HepG2 (cell line): ENCODE results near the gene EIF3M. TPM values are rescaled to one million over a fixed set of nuclear protein-coding genes. Genes with fewer than 3 reads are reported as not detected.

ENCODE experiments used
- CHCHD3 ChIP-seq: sonication (generic); formaldehyde crosslinking; IDR thresholded peaks from 2 replicates; pipeline ENCODE4 v1.8.0; 2022; ENCODE audit warnings: mild to moderate bottlenecking, missing genetic modification reagents, moderate library complexity
- FOXP1 ChIP-seq, 2 experiments: fragments of 450-650 bp in 1 of 2; IDR thresholded peaks; 2 replicates each; pipeline ENCODE4 v1.6.1; 2017 to 2018; ENCODE audit warnings: antibody characterized with exemption in 1 of 2
- GPN1 ChIP-seq: sonication (generic); formaldehyde crosslinking; IDR thresholded peaks from 2 replicates; pipeline ENCODE4 v1.5.1; 2020; ENCODE audit warnings: missing genetic modification reagents, borderline replicate concordance
- HDAC1 ChIP-seq: sonication (generic); formaldehyde crosslinking; IDR thresholded peaks from 2 replicates; pipeline ENCODE4 v1.5.1; 2020; ENCODE audit warnings: mild to moderate bottlenecking, missing genetic modification reagents
- NRL ChIP-seq: sonication (generic); formaldehyde crosslinking; IDR thresholded peaks from 2 replicates; pipeline ENCODE4 v1.5.0; 2020; ENCODE audit warnings: missing genetic modification reagents, mild to moderate bottlenecking, moderate library complexity, borderline replicate concordance
- PTBP1 ChIP-seq: fragments of 200-400 bp; formaldehyde crosslinking; IDR thresholded peaks from 2 replicates; pipeline ENCODE4 v1.6.1; 2018; ENCODE audit warnings: low read length, low read depth; ENCODE audit not compliant: poor library complexity, severe bottlenecking
- SALL1 ChIP-seq: sonication (generic); formaldehyde crosslinking; IDR thresholded peaks from 2 replicates; pipeline ENCODE4 v1.8.0; 2022; ENCODE audit warnings: mild to moderate bottlenecking, missing genetic modification reagents
- SOX5 ChIP-seq: IDR thresholded peaks from 2 replicates; pipeline ENCODE4 v1.6.1; 2016; ENCODE audit warnings: borderline replicate concordance
- ZBTB8A ChIP-seq: sonication (generic); formaldehyde crosslinking; IDR thresholded peaks from 2 replicates; pipeline ENCODE4 v1.4.0; 2020; ENCODE audit warnings: mild to moderate bottlenecking, low read depth, missing genetic modification reagents, borderline replicate concordance
- ZNF619 ChIP-seq: sonication (generic); formaldehyde crosslinking; IDR thresholded peaks from 2 replicates; pipeline ENCODE4 v1.4.0; 2020; ENCODE audit warnings: mild to moderate bottlenecking, missing genetic modification reagents
- ZNF737 ChIP-seq: sonication (generic); formaldehyde crosslinking; IDR thresholded peaks from 2 replicates; pipeline ENCODE4 v1.5.0; 2020; ENCODE audit warnings: missing genetic modification reagents, mild to moderate bottlenecking, borderline replicate concordance
- ZNF781 ChIP-seq: sonication (generic); formaldehyde crosslinking; IDR thresholded peaks from 2 replicates; pipeline ENCODE4 v1.5.1; 2020; ENCODE audit warnings: borderline replicate concordance, mild to moderate bottlenecking, missing genetic modification reagents; ENCODE audit errors: not compliant biosample characterization
- polyA plus RNA-seq, 8 experiments: library from polyadenylated mRNA; depleted of rRNA in 3 of 8; stranded (reverse) in 7 of 8; unstranded in 1 of 8; fragments of >200 nt; fragmentation: Illumina TruSeq in 4 of 8; extraction: Trizol in 4 of 8; gene quantifications; 2 replicates each; pipeline versions ENCODE4 v1.2.1 to v1.2.3, GENCODE V29; 2011 to 2016; ENCODE audit warnings: low read depth in 4 of 8, missing spikeins in 1 of 8, mixed read lengths in 1 of 8; ENCODE audit not compliant: insufficient read depth in 1 of 8
- total RNA-seq, 5 experiments: library from RNA; depleted of rRNA; stranded (reverse); fragments of >200 nt; fragmentation: Illumina TruSeq; extraction: Trizol; gene quantifications; 2 replicates each; pipeline ENCODE4 v1.2.3, GENCODE V29; 2016; ENCODE audit warnings: low read depth in 1 of 5
- TF ChIP-seq, protein P1 (sequence below): sonication (generic); formaldehyde crosslinking; IDR thresholded peaks from 2 replicates; pipeline ENCODE4 v1.4.0; 2020; ENCODE audit warnings: mild to moderate bottlenecking, low read depth, missing genetic modification reagents
- TF ChIP-seq, protein P2 (sequence below): sonication (generic); formaldehyde crosslinking; conservative IDR thresholded peaks from 2 replicates; pipeline ENCODE4 v1.8.0; 2022; ENCODE audit warnings: mild to moderate bottlenecking, moderate library complexity, missing genetic modification reagents
- TF ChIP-seq, protein P3 (sequence below): sonication (generic); formaldehyde crosslinking; IDR thresholded peaks from 2 replicates; pipeline ENCODE4 v1.5.0; 2020; ENCODE audit warnings: missing genetic modification reagents, mild to moderate bottlenecking, borderline replicate concordance
- TF ChIP-seq, protein P4 (sequence below): sonication (generic); formaldehyde crosslinking; IDR thresholded peaks from 2 replicates; pipeline ENCODE4 v1.5.1; 2020; ENCODE audit warnings: mild to moderate bottlenecking, missing genetic modification reagents, borderline replicate concordance

The EIF3M gene
- total and polyA plus RNA-seq, 2 of the 13 experiments (the other 11 are each of a cell fraction or from before 2014, with no cell fraction given) = 279 to 389 TPM

DNA sequence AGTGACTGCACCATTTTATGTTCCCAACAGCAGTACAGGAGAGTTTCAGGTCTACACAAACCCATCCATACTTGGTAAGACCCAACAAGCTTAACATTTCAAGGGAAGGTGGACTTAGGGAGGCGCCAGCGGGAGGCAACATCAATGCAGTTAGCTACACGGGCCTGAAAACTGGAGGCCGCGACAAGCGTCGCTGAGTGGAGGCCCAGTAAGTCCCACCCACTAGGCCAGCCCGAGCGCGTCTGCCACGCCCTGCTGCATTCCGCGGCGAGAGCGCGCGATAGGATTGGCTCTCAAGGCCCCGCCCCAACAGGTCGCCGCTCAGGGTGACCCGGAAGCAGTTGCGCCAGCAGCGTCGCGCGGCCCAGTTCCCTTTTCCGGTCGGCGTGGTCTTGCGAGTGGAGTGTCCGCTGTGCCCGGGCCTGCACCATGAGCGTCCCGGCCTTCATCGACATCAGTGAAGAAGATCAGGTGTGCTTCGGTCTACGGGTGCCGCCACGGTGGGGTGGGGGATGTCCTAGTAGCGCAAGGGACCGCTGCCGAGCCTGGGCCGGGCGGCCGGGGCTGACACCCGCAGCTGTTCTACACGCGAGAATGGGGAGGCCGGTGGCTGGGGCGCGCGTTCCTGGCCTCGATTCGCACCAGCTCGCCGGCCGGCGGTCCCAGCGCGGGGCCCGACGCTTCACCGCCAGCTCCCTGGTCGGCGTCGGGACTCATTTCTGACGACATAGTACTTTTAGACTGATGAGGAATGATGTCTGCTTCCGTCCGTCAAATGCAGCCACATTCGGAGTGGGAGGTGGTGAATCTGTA is at the start of gene EIF3M (continued):
- TF ChIP-seq, protein P1, sequence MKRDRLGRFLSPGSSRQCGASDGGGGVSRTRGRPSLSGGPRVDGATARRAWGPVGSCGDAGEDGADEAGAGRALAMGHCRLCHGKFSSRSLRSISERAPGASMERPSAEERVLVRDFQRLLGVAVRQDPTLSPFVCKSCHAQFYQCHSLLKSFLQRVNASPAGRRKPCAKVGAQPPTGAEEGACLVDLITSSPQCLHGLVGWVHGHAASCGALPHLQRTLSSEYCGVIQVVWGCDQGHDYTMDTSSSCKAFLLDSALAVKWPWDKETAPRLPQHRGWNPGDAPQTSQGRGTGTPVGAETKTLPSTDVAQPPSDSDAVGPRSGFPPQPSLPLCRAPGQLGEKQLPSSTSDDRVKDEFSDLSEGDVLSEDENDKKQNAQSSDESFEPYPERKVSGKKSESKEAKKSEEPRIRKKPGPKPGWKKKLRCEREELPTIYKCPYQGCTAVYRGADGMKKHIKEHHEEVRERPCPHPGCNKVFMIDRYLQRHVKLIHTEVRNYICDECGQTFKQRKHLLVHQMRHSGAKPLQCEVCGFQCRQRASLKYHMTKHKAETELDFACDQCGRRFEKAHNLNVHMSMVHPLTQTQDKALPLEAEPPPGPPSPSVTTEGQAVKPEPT (CRISPR knock-in tag) = no peak
- TF ChIP-seq ZNF737 (peak; percentile 88; the same call in 1 of the 2 replicates), SOX5 (0 out of 2 replicates have a peak, but pooled peaks have one; percentile 18), FOXP1 (IDR thresholded peaks at IDR 0.05) (0 out of 2 replicates have a peak, but pooled peaks have one; percentile 4), FOXP1 (CRISPR knock-in tag; IDR thresholded peaks at IDR 0.05) (no peak), SALL1 (CRISPR knock-in tag) (peak; percentile 90), HDAC1 (CRISPR knock-in tag) (peak; percentile 95), ZNF619 (CRISPR knock-in tag) (peak; percentile 66; the same call in 1 of the 2 replicates), ZBTB8A (CRISPR knock-in tag) (no peak), NRL (CRISPR knock-in tag) (peak; percentile 94), PTBP1 (no peak), CHCHD3 (CRISPR knock-in tag) (peak; percentile 86; the same call in 1 of the 2 replicates), ZNF781 (no peak), GPN1 (CRISPR knock-in tag) (no peak)
- TF ChIP-seq, protein P2, sequence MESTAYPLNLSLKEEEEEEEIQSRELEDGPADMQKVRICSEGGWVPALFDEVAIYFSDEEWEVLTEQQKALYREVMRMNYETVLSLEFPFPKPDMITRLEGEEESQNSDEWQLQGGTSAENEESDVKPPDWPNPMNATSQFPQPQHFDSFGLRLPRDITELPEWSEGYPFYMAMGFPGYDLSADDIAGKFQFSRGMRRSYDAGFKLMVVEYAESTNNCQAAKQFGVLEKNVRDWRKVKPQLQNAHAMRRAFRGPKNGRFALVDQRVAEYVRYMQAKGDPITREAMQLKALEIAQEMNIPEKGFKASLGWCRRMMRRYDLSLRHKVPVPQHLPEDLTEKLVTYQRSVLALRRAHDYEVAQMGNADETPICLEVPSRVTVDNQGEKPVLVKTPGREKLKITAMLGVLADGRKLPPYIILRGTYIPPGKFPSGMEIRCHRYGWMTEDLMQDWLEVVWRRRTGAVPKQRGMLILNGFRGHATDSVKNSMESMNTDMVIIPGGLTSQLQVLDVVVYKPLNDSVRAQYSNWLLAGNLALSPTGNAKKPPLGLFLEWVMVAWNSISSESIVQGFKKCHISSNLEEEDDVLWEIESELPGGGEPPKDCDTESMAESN (CRISPR knock-in tag) = peak; percentile 94
- TF ChIP-seq, protein P3, sequence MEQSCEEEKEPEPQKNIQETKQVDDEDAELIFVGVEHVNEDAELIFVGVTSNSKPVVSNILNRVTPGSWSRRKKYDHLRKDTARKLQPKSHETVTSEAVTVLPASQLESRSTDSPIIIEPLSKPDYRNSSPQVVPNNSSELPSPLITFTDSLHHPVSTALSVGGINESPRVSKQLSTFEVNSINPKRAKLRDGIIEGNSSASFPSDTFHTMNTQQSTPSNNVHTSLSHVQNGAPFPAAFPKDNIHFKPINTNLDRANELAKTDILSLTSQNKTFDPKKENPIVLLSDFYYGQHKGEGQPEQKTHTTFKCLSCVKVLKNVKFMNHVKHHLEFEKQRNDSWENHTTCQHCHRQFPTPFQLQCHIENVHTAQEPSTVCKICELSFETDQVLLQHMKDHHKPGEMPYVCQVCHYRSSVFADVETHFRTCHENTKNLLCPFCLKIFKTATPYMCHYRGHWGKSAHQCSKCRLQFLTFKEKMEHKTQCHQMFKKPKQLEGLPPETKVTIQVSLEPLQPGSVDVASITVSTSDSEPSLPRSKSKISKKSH (CRISPR knock-in tag) = no peak; the same call in 1 of the 2 replicates
- TF ChIP-seq, protein P4, sequence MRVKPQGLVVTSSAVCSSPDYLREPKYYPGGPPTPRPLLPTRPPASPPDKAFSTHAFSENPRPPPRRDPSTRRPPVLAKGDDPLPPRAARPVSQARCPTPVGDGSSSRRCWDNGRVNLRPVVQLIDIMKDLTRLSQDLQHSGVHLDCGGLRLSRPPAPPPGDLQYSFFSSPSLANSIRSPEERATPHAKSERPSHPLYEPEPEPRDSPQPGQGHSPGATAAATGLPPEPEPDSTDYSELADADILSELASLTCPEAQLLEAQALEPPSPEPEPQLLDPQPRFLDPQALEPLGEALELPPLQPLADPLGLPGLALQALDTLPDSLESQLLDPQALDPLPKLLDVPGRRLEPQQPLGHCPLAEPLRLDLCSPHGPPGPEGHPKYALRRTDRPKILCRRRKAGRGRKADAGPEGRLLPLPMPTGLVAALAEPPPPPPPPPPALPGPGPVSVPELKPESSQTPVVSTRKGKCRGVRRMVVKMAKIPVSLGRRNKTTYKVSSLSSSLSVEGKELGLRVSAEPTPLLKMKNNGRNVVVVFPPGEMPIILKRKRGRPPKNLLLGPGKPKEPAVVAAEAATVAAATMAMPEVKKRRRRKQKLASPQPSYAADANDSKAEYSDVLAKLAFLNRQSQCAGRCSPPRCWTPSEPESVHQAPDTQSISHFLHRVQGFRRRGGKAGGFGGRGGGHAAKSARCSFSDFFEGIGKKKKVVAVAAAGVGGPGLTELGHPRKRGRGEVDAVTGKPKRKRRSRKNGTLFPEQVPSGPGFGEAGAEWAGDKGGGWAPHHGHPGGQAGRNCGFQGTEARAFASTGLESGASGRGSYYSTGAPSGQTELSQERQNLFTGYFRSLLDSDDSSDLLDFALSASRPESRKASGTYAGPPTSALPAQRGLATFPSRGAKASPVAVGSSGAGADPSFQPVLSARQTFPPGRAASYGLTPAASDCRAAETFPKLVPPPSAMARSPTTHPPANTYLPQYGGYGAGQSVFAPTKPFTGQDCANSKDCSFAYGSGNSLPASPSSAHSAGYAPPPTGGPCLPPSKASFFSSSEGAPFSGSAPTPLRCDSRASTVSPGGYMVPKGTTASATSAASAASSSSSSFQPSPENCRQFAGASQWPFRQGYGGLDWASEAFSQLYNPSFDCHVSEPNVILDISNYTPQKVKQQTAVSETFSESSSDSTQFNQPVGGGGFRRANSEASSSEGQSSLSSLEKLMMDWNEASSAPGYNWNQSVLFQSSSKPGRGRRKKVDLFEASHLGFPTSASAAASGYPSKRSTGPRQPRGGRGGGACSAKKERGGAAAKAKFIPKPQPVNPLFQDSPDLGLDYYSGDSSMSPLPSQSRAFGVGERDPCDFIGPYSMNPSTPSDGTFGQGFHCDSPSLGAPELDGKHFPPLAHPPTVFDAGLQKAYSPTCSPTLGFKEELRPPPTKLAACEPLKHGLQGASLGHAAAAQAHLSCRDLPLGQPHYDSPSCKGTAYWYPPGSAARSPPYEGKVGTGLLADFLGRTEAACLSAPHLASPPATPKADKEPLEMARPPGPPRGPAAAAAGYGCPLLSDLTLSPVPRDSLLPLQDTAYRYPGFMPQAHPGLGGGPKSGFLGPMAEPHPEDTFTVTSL = peak; percentile 64; the same call in 1 of the 2 replicates
